ENCODE data around the gene GGCX. TPM values are rescaled to one million over a fixed set of nuclear protein-coding genes. Genes with fewer than 3 reads are reported as not detected.

GGCX gene
- total and polyA plus RNA-seq, 2 donors (not counting 3 experiments of a cell fraction or from before 2014, with no cell fraction given) = 48.0 to 62.7 TPM

- intact Hi-C loops (cut with micrococcal nuclease) = no loop called here
Observed at GRCh38 chr2:85528355-85528754, 32.9 kb downstream of the GGCX start.

GRCh38 chr2:85527787-85528186, 33.5 kb downstream of the GGCX start:
- FAIRE-seq (no peak), DNase-seq (ENCODE audit: low read depth, low spot score) (no peak)
- H3K9ac ChIP-seq (replicated peaks; ENCODE audit: extremely low read depth, insufficient read depth, low read length) = no peak overlapping the region
- no peaks in the 10 kb centered on the region for H4K20me1 ChIP-seq (replicated peaks; ENCODE audit: control insufficient read depth, extremely low read depth, insufficient read depth, low read length)
- no peaks in the 10 kb centered on the region for H3K9me1 ChIP-seq (replicated peaks; ENCODE audit: control insufficient read depth, extremely low read depth, insufficient read depth, low read length)
- no peak overlapping the region for H3K4me3 ChIP-seq (replicated peaks in 1 of 3; ENCODE audit: insufficient read depth in 1 of 3, low read depth in 1 of 3, low read length in 3 of 3)
- no peak overlapping the region for H3K4me2 ChIP-seq (ENCODE audit: insufficient read depth, low read length)
- ChIA-PET POLR2A (no interaction called here), CTCF (no interaction called here)
- intact Hi-C loops (cut with micrococcal nuclease) = no loop called here
- no peaks in the 10 kb centered on the region for H3K79me2 ChIP-seq (ENCODE audit: control insufficient read depth, insufficient read depth, low read length)
- H3K27ac ChIP-seq (ENCODE audit: insufficient read depth, low read depth, low read length) = no peak overlapping the region
- peaks cover 7% of the 10 kb centered on the region in 2 experiments for H3K27me3 ChIP-seq (ENCODE audit: control insufficient read depth in 2 of 2, insufficient read depth in 2 of 2, low read length in 2 of 2)
- dilution Hi-C loops (cut with MboI; ENCODE audit: extremely low pct_ligation_motif_present, low sequenced_read_pairs) = no loop called here
- no peaks in the 10 kb centered on the region for H3K9me3 ChIP-seq (replicated peaks; ENCODE audit: control insufficient read depth, insufficient read depth, low read length)
- no peaks in the 10 kb centered on the region for H3K36me3 ChIP-seq (ENCODE audit: control insufficient read depth in 2 of 2, extremely low read depth in 1 of 2, insufficient read depth in 2 of 2, low read length in 2 of 2)
- TF ChIP-seq JUN (IDR thresholded peaks at IDR 0.05; ENCODE audit: borderline replicate concordance, insufficient read depth, insufficient read length, low read depth) (no peak), MAX (IDR thresholded peaks at IDR 0.05; ENCODE audit: insufficient read depth, insufficient read length) (no peak), EZH2 (IDR thresholded peaks at IDR 0.05; ENCODE audit: borderline replicate concordance, low read depth, low read length, severe bottlenecking) (no peak), MYC (IDR thresholded peaks at IDR 0.05; ENCODE audit: low read depth, low read length) (no peak), POLR2A (IDR thresholded peaks at IDR 0.05; ENCODE audit: low read depth, low read length) (no peak), GATA2 (IDR thresholded peaks at IDR 0.05; ENCODE audit: insufficient read depth, insufficient read length, low read depth, low read length) (no peak), POLR2AphosphoS5 (IDR thresholded peaks at IDR 0.05; ENCODE audit: insufficient read depth, low read depth, low read length) (no peak), CTCF (IDR thresholded peaks at IDR 0.05; ENCODE audit: extremely low read depth in 1 of 2, insufficient read depth in 1 of 2, low read depth in 1 of 2, low read length in 2 of 2) (no peak), FOS (IDR thresholded peaks at IDR 0.05; ENCODE audit: borderline replicate concordance, insufficient read depth, low read length) (no peak)
- no peak overlapping the region for H2AFZ ChIP-seq (ENCODE audit: low read depth, low read length)
- no TSS peak for BruUV-seq (replicated peaks)
- no peaks in the 10 kb centered on the region for H3K4me1 ChIP-seq (ENCODE audit: control insufficient read depth, extremely low read depth, insufficient read depth, low read length)

More at GRCh38 chr2:85528355-85528754, 32.9 kb downstream of the GGCX start:
- POLR2A ChIA-PET = no interaction called here
- Histone ChIP-seq H3K27me3 (ENCODE audit: control insufficient read depth in 2 of 2, insufficient read depth in 2 of 2, low read length in 2 of 2) (peaks cover 7% of the 10 kb centered on the region in 2 experiments), H3K4me3 (replicated peaks in 1 of 3; ENCODE audit: insufficient read depth in 1 of 3, low read depth in 1 of 3, low read length in 3 of 3) (no peak overlapping the region), H3K36me3 (ENCODE audit: control insufficient read depth in 2 of 2, extremely low read depth in 1 of 2, insufficient read depth in 2 of 2, low read length in 2 of 2) (no peaks in the 10 kb centered on the region), H2AFZ (ENCODE audit: low read depth, low read length) (no peak overlapping the region), H4K20me1 (replicated peaks; ENCODE audit: control insufficient read depth, extremely low read depth, insufficient read depth, low read length) (no peaks in the 10 kb centered on the region), H3K27ac (ENCODE audit: insufficient read depth, low read depth, low read length) (no peak overlapping the region), H3K4me1 (ENCODE audit: control insufficient read depth, extremely low read depth, insufficient read depth, low read length) (no peaks in the 10 kb centered on the region), H3K9me1 (replicated peaks; ENCODE audit: control insufficient read depth, extremely low read depth, insufficient read depth, low read length) (no peaks in the 10 kb centered on the region), H3K4me2 (ENCODE audit: insufficient read depth, low read length) (no peak overlapping the region), H3K79me2 (ENCODE audit: control insufficient read depth, insufficient read depth, low read length) (no peaks in the 10 kb centered on the region), H3K9me3 (replicated peaks; ENCODE audit: control insufficient read depth, insufficient read depth, low read length) (no peaks in the 10 kb centered on the region), H3K9ac (replicated peaks; ENCODE audit: extremely low read depth, insufficient read depth, low read length) (no peak overlapping the region)
- dilution Hi-C loops (cut with MboI; ENCODE audit: extremely low pct_ligation_motif_present, low sequenced_read_pairs) = no loop called here
- DNase-seq (ENCODE audit: low read depth, low spot score) = no peak
- TF ChIP-seq CTCF (IDR thresholded peaks at IDR 0.05; ENCODE audit: extremely low read depth in 1 of 2, insufficient read depth in 1 of 2, low read depth in 1 of 2, low read length in 2 of 2) = no peak
- no peak for TF ChIP-seq POLR2A (IDR thresholded peaks at IDR 0.05; ENCODE audit: low read depth, low read length)
- TF ChIP-seq FOS (IDR thresholded peaks at IDR 0.05; ENCODE audit: borderline replicate concordance, insufficient read depth, low read length) = no peak
- no peak for TF ChIP-seq MYC (IDR thresholded peaks at IDR 0.05; ENCODE audit: low read depth, low read length)
- BruUV-seq (replicated peaks) = no TSS peak
- CTCF ChIA-PET = interaction anchor here (1.5 to 2.1 kb wide), 2 partner anchors 10 to 17 kb away, joined by 4 read pairs; partner anchors contain the start of gene MAT2A
- FAIRE-seq = no peak
